HG03025 (cell line): ENCODE results near the gene LTB4R2.

Experiments
- ATAC-seq: cut with Tn5 transposase; IDR thresholded peaks from one replicate; pipeline ENCODE4 v1.9.1; 2021; ENCODE audit warnings: mild to moderate bottlenecking, moderate library complexity; ENCODE audit not compliant: unreplicated experiment, low FRiP score

Gene LTB4R2

DNA sequence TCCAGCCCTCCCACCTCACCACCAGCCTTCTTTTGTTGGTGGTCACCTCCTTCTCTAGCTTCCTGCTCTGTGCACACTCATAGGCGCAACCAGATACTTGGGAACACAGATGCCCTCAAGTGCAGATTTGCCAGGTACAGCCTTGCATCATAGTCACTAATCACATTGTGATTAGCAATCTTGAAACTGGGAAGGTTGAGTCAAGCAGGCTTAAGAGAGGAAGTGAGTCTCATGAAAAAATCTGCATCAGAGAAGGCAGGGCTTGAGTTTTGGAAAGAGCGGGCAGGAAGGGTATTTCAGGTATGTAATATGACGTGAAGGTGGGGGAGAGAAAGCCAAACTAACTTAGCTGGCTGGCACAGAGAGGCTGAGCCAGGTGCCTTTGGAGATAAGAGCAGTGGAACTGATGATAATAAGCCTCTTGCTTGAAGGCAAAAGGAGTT, 35.8 kb upstream of the LTB4R2 start:
- ATAC-seq, result no peak

GRCh38 chr14:24277071-24277470, 32.9 kb upstream of the LTB4R2 start:
- no peak for ATAC-seq

DNA sequence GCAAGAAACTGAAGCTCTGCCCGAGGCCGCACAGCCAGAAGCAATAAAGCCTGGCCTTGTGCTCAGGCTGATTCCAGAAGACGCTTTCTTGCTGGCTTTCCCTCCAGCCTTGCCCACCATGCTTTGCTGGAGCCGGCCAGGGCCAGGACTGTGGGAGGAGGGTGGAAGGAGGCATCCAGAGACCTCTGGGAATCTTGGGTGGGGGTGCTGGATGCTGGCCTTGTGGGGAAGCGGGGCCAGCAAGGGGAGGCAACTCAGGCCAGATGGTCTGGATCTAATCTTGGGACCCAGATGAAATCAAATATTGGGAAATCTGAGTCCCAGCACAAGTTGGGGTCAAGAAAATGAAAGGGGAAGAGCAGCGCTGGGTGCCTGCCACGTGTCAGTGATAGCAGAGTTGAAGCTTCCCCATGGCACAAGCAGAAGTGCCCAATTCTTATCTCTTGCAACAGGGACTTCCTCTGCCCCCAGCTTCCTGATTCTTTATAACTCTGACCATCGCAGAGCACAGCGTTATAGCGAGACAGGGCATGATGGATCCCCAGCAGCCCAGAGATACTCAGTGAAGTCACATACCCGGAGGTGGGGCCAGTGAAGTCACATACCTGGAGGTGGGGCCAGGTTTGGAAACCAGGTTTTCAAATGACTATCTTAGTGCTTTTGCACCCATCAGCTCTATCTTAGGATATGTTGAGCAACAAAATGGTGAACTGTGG, 32.2 kb upstream of the LTB4R2 start:
- ATAC-seq, result no peak

DNA sequence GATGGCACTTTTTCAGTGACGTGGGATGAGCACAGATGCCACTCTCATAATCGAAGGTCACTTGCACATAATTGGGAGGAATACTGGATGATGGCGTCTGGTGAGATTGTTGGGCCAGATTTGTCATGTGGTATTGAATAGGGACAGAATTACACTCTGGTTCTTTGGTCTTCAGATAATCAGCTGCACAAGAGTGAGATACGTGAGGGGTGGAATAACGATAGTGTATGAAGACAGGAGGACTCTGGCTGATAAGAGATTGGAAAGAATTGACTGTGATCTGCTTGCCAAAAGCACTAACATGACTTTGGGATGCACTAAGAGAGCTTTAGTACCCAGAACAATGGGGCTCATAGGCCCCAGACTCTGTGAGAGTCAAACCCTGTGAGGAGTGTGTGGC, 31.5 kb upstream of the LTB4R2 start:
- ATAC-seq, result no peak

DNA sequence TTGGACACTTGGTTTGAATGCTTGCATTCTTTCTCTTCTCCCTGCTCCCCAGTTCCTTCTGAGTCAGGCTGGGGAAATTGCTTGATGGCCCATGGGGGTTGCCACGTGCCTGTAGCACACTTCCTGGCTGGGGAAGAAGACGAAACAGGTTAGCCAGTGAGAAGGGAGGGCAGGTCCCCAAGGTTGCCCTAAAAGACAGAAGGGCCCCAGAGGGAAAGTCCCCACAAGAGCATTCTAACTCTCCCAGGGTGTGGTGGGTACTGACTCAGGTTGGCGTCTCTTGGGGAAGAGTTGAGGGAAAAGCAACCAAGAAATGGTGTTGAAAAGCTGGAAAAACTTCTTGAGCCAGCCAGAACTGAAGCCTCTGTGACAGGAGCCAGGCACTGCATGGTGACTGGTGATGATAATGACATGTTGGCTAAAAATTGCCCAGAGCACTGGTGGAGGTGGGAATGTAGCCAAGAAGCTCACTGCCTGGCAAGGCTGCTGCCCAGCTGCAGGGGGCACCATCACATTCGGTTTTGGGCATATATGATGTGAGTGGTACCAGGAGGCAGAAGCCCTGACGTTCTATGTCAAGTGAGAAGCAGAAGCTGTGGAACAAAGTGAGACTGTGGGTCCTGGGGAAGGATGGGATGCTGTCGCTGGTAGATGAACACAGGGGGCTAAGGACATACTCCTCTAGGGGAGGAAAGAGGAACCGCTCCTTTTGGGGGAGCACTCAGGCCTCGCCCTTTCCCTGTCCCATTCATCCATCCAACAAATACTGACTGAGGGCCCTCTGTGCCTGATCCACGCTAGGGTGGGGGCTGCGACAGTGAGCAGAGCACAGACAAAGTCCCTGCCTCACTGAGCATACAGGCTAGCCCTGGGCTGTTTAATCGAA, 30.4 kb upstream of the LTB4R2 start:
- ATAC-seq, result no peak

GRCh38 chr14:24280797-24281460, 29.0 kb upstream of the LTB4R2 start:
- ATAC-seq, result no peak

DNA sequence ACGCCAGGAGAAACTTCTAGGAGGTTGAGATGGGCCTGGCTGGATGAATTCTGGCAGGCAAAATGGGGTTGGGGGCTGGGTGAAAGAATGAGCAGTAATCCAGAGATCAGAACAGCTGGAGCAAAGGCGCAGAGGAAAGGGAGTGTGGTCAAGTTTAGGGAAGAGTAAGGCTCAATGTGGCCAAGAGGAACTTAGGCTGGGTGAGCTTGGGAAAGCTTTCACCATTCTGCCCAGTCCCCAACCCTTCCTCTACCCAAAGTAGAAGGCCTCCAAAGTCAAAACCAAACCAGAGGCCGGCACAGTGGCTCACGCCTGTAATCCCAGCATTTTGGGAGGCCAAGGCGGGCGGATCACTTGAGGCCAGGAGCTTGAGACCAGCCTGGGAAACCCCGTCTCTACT, 28.3 kb upstream of the LTB4R2 start:
- no peak for ATAC-seq

DNA sequence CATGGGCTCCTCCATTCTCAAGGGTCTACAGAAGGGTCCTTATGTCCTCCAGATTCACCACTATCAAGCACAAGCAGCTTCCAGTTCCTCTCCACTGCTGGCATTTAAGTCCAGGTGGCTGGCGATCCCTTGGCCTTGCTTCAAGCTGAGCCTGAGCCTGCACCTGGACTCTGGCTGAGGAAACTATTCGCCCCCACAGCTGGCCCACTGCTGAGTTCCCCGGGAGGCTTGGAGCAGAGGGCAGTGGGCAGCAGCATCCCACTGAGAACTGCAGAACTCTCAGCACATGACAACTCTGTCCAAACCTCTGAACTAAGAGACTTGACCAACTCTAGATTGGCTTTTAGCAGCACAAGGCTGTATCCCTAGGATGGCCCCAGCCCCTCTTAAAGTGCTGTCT, 27.2 kb upstream of the LTB4R2 start:
- ATAC-seq, result no peak

- no peak for ATAC-seq
These were observed 26.0 kb upstream of the LTB4R2 start for GRCh38 chr14:24283796-24284460.

DNA sequence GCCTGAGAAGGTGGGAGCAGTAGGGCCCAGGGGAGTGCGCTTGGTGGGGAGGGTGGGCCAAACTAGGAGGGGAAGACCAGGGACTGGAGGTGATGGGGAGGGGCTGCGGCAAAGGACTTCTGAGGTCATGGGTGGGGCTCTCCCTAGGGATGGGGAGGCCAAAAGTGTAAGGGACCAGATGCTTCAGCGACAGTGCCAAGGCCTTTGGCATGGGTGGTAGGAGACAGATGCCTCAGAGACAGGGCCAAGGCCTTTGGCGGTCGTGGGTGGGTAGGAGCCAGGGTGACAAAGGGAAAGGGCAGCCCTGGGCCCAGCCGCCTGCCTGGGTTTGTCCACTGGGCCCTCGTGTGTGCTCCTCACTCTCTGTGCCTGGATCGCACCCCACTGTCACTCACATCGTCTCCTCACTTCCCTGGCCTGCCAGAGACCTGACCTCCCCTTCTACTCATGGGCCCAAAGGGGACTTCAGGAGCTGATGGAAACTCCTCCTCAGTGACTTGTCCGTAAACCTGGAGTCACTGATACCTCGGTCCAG, 25.4 kb upstream of the LTB4R2 start:
- no peak for ATAC-seq

- ATAC-seq, result no peak
These were observed 24.6 kb upstream of the LTB4R2 start for GRCh38 chr14:24285351-24285750.

DNA sequence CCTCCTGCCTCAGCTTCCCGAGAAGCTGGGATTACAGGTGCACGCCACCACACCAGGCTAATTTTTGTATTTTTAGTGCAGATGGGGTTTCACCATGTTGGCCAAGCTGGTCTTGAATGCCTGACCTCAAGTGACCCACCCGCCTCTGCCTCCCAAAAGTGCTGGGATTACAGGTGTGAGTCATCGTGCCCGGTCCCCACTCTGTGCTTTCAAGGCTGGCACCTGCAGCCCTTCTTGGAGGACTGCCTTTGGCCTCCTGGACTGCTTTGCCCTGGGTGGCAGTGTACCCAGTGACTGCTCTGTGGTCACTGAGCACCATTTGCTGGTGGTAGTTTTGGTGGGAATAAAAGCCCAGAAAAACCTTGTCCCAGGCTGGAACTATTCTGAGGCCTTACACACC, 22.9 kb upstream of the LTB4R2 start:
- no peak for ATAC-seq

- ATAC-seq, result no peak
These were observed 20.2 kb upstream of the LTB4R2 start for GRCh38 chr14:24289649-24290280.

- no peak for ATAC-seq
These were observed 19.2 kb upstream of the LTB4R2 start for GRCh38 chr14:24290746-24291145.

DNA sequence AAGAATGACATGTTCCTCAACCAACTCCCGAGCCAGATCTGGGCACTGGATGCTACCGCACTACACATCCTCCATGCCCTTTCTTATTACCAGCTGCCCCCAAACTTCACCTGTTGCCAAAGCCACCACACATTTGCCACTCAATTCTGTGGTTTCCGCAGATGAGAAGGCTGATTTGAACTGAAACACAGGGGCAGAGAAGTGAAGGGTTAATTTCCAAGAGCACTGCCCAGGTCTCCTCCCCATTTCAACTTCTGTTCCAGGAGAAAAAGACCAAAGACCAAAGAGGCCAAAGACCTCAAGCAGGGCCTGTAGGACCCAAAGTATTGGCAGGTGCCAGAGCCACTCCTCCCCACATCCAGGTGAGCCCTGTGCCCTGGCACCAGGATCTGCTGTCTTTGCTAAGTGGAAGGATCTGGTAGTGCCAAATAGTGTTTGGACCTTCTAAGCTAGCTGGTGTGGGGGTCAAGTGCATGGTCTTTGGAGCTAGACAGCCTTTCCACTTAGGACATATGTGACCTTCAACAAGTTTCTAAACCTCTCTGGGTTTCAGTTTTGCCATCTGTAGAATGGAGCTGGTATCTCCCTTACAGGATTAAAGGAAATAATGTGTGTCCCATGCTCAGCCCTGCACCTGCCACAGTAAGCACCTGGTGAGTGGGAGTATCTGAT, 18.4 kb upstream of the LTB4R2 start:
- ATAC-seq, result no peak

DNA sequence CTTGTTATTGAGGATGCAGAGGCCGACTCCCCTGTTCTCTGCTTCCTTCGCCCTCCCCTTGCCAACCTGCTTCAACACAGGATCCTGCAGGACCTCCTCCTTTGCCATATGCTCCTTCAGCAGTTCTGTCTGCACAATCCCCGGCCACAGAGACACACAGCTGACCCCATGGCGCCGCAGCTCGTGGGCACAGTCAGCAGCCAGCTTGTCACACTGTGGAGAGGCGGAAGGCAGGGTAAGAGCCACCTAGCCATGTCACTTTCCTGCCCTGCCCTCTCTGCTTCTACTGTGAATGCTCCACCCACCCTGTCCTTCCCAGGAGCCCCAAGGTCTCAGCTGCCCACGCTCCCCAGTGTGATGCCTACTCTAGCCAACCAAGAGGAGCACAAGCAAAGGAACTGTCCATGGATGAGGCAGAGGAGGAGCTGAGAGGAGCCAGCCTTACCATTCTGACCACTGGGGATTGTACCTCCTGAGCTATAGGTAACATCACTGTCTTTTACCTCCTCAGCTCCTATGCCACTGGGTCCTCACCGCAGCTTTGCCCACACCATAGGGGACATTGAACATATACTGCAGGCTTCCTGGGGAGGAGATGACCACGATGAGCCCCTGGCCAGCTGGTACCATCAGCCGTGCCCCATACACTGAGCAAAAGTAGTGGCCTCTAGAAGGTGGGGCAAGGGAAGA, 17.7 kb upstream of the LTB4R2 start:
- no peak for ATAC-seq

GRCh38 chr14:24293525-24293924, 16.4 kb upstream of the LTB4R2 start:
- ATAC-seq, result no peak

GRCh38 chr14:24296341-24297157, 13.4 kb upstream of the LTB4R2 start:
- no peak for ATAC-seq
